Endothelial cell of umbilical vein (primary cell): ENCODE data around the gene C3orf33. TPM values are rescaled to one million over a fixed set of nuclear protein-coding genes. Genes with fewer than 3 reads are reported as not detected.

Experiments
- BruUV-seq: library from RNA; stranded (reverse); fragments of 400-500 nt; replicated peaks from 2 replicates; lab custom pipeline; 2021; lab: Mats Ljungman, UMichigan
- CTCF ChIA-PET: fragments of 300-600, 350-600 bp; sonication (Branson Sonifier 250); formaldehyde crosslinking; loops from one replicate; lab custom pipeline; 2021; ENCODE audit warnings: antibody characterized with exemption, inconsistent platforms; lab: Charles Lee
- POLR2A ChIA-PET: fragments of 300-600, 350-600 bp; sonication (Branson Sonifier 250); formaldehyde crosslinking; loops from one replicate; lab custom pipeline; 2021; ENCODE audit warnings: antibody characterized with exemption, inconsistent platforms; lab: Charles Lee
- DNase-seq: peaks from one replicate; pipeline ENCODE4 v3.0.0-alpha.2; 2011; ENCODE audit warnings: low read depth, low spot score
- FAIRE-seq: peaks from 2 replicates; lab custom pipeline; 2011; peaks lifted over from hg19 to GRCh38; lab: Jason Lieb, UNC
- H2AFZ ChIP-seq: 2 replicates; pipeline ENCODE4 v1.6.0; 2012; ENCODE audit warnings: low read depth, low read length, control low read depth, inconsistent platforms
- H3K27ac ChIP-seq: 2 replicates; pipeline ENCODE4 v1.5.1; 2011; ENCODE audit warnings: low read depth, mild to moderate bottlenecking, control low read depth, low read length, moderate library complexity; ENCODE audit not compliant: insufficient read depth
- H3K27me3 ChIP-seq, 2 experiments: 2 replicates each; pipeline versions ENCODE4 v1.6.0 to v1.6.1; 2011; ENCODE audit warnings: low read length in 2 of 2, mixed read lengths in 1 of 2; ENCODE audit not compliant: control insufficient read depth in 2 of 2, insufficient read depth in 2 of 2
- H3K36me3 ChIP-seq, 2 experiments: 2 replicates in 1 of 2; 3 replicates in 1 of 2; pipeline ENCODE4 v1.5.1; 2011; ENCODE audit warnings: low read length in 2 of 2, mild to moderate bottlenecking in 1 of 2, moderate library complexity in 1 of 2; ENCODE audit not compliant: control insufficient read depth in 2 of 2, insufficient read depth in 2 of 2; ENCODE audit errors: extremely low read depth in 1 of 2
- H3K4me1 ChIP-seq: 3 replicates; pipeline ENCODE4 v1.5.1; 2011; ENCODE audit warnings: mild to moderate bottlenecking, low read length; ENCODE audit not compliant: control insufficient read depth, insufficient read depth; ENCODE audit errors: extremely low read depth
- H3K4me2 ChIP-seq: 2 replicates; pipeline ENCODE4 v1.6.1; 2011; ENCODE audit warnings: low read length, control low read depth, mixed read lengths; ENCODE audit not compliant: insufficient read depth
- H3K4me3 ChIP-seq, 3 experiments: fragments of 200-600 bp in 1 of 3; sonication (generic), shearing (Covaris generic) in 1 of 3; replicated peaks in 1 of 3; 2 replicates each; pipeline ENCODE4 v1.5.1; 2011 to 2016; ENCODE audit warnings: control low read depth in 3 of 3, low read length in 3 of 3, mild to moderate bottlenecking in 2 of 3, inconsistent platforms in 1 of 3, low read depth in 1 of 3, moderate library complexity in 1 of 3; ENCODE audit not compliant: insufficient read depth in 1 of 3
- H3K79me2 ChIP-seq: 2 replicates; pipeline ENCODE4 v1.6.0; 2012; ENCODE audit warnings: low read length, inconsistent platforms; ENCODE audit not compliant: control insufficient read depth, insufficient read depth
- H3K9ac ChIP-seq: replicated peaks from 2 replicates; pipeline ENCODE3; 2011; ENCODE audit warnings: low read length, control low read depth; ENCODE audit not compliant: insufficient read depth; ENCODE audit errors: extremely low read depth
- H3K9me1 ChIP-seq: replicated peaks from 3 replicates; pipeline ENCODE4 v1.6.0; 2011; ENCODE audit warnings: mild to moderate bottlenecking, low read length; ENCODE audit not compliant: control insufficient read depth, insufficient read depth; ENCODE audit errors: extremely low read depth
- H3K9me3 ChIP-seq: replicated peaks from 2 replicates; pipeline ENCODE4 v1.5.1; 2012; ENCODE audit warnings: low read length, inconsistent platforms; ENCODE audit not compliant: control insufficient read depth, insufficient read depth
- H4K20me1 ChIP-seq: replicated peaks from 2 replicates; pipeline ENCODE3; 2011; ENCODE audit warnings: mild to moderate bottlenecking, low read length; ENCODE audit not compliant: control insufficient read depth, insufficient read depth; ENCODE audit errors: extremely low read depth
- EZH2 ChIP-seq: IDR thresholded peaks from 2 replicates; pipeline ENCODE4 v1.6.1; 2012; ENCODE audit warnings: borderline replicate concordance, low read depth, mild to moderate bottlenecking, moderate library complexity, low read length, inconsistent platforms; ENCODE audit not compliant: severe bottlenecking
- FOS ChIP-seq: IDR thresholded peaks from 2 replicates; pipeline ENCODE4 v1.6.1; 2011; ENCODE audit warnings: mild to moderate bottlenecking, low read length, moderate library complexity, borderline replicate concordance; ENCODE audit not compliant: insufficient read depth
- GATA2 ChIP-seq: IDR thresholded peaks from 2 replicates; pipeline ENCODE4 v1.7.0; 2011; ENCODE audit warnings: low read depth, mild to moderate bottlenecking, moderate library complexity, mixed read lengths, low read length; ENCODE audit not compliant: insufficient read length, insufficient read depth
- JUN ChIP-seq: IDR thresholded peaks from 2 replicates; pipeline ENCODE4 v1.6.1; 2011; ENCODE audit warnings: borderline replicate concordance, low read depth; ENCODE audit not compliant: insufficient read length, insufficient read depth
- MYC ChIP-seq: IDR thresholded peaks from one replicate; pipeline ENCODE4 v1.6.1; 2011; ENCODE audit warnings: mild to moderate bottlenecking, low read depth, low read length
- POLR2A ChIP-seq: IDR thresholded peaks from 2 replicates; pipeline ENCODE4 v1.6.1; 2012; ENCODE audit warnings: low read depth, mild to moderate bottlenecking, control low read depth, low read length
- POLR2AphosphoS5 ChIP-seq: IDR thresholded peaks from 2 replicates; pipeline ENCODE4 v1.6.1; 2012; ENCODE audit warnings: low read depth, mild to moderate bottlenecking, control low read depth, low read length, moderate library complexity; ENCODE audit not compliant: insufficient read depth
- dilution Hi-C: fragments of 300-500 bp; cut with MboI; formaldehyde crosslinking; loops from one replicate; pipeline ENCODE4 v1.15.0; 2019; ENCODE audit warnings: low sequenced_read_pairs; ENCODE audit not compliant: extremely low pct_ligation_motif_present
- intact Hi-C: fragments of 100-400 bp; cut with micrococcal nuclease; formaldehyde crosslinking; loops from one replicate; pipeline ENCODE4 v1.10.0; 2022
- polyA plus RNA-seq, 4 experiments: library from polyadenylated mRNA; depleted of rRNA in 3 of 4; stranded (reverse) in 3 of 4; unstranded in 1 of 4; fragments of >200 nt; gene quantifications; 2 replicates each; pipeline versions ENCODE4 v1.2.1 to v1.2.3, GENCODE V29; 2011 to 2012; ENCODE audit warnings: missing spikeins in 1 of 4
- total RNA-seq: library from RNA; stranded (reverse); gene quantifications from 2 replicates; pipeline ENCODE4 v1.2.3, GENCODE V29; 2021
- TF ChIP-seq, protein P1 (sequence below): IDR thresholded peaks from 2 replicates; pipeline ENCODE4 v1.6.1; 2011; ENCODE audit not compliant: insufficient read depth, insufficient read length
- TF ChIP-seq, protein P2 (sequence below), 2 donors: IDR thresholded peaks; 1 replicate in 1 of 2; 2 replicates in 1 of 2; pipeline ENCODE4 v1.5.1; 2011; ENCODE audit warnings: low read length in 2 of 2, mild to moderate bottlenecking in 2 of 2, moderate library complexity in 2 of 2, control low read depth in 1 of 2, inconsistent platforms in 1 of 2, low read depth in 1 of 2; ENCODE audit not compliant: insufficient read depth in 1 of 2; ENCODE audit errors: extremely low read depth in 1 of 2

Gene C3orf33
- total and polyA plus RNA-seq, 2 donors (not counting 3 experiments of a cell fraction or from before 2014, with no cell fraction given): 1.7 to 2.3 TPM

- no peaks in the 10 kb centered on the region for H3K79me2 ChIP-seq
- FAIRE-seq (no peak), DNase-seq (no peak)
- peaks cover 7% of the 10 kb centered on the region for H3K4me1 ChIP-seq
- H3K9ac ChIP-seq: no peak overlapping the region
- BruUV-seq: no TSS peak
- H4K20me1 ChIP-seq: no peaks in the 10 kb centered on the region
- no peak overlapping the region for H2AFZ ChIP-seq
- dilution Hi-C loops: no loop called here
- peaks cover 23 to 34% of the 10 kb centered on the region in 2 experiments for H3K27me3 ChIP-seq
- ChIA-PET POLR2A (no interaction called here), CTCF (interaction anchor here (1.6 kb wide), 1 partner anchor 65 kb away, joined by 6 read pairs; the partner anchor contains the start of gene C3orf33)
- no peak overlapping the region for H3K4me3 ChIP-seq
- no peaks in the 10 kb centered on the region for H3K36me3 ChIP-seq
- TF ChIP-seq POLR2A (no peak), FOS (no peak), MYC (no peak), JUN (no peak), POLR2AphosphoS5 (no peak), GATA2 (no peak), EZH2 (no peak)
- TF ChIP-seq, protein P1, sequence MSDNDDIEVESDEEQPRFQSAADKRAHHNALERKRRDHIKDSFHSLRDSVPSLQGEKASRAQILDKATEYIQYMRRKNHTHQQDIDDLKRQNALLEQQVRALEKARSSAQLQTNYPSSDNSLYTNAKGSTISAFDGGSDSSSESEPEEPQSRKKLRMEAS: no peak
- TF ChIP-seq, protein P2, sequence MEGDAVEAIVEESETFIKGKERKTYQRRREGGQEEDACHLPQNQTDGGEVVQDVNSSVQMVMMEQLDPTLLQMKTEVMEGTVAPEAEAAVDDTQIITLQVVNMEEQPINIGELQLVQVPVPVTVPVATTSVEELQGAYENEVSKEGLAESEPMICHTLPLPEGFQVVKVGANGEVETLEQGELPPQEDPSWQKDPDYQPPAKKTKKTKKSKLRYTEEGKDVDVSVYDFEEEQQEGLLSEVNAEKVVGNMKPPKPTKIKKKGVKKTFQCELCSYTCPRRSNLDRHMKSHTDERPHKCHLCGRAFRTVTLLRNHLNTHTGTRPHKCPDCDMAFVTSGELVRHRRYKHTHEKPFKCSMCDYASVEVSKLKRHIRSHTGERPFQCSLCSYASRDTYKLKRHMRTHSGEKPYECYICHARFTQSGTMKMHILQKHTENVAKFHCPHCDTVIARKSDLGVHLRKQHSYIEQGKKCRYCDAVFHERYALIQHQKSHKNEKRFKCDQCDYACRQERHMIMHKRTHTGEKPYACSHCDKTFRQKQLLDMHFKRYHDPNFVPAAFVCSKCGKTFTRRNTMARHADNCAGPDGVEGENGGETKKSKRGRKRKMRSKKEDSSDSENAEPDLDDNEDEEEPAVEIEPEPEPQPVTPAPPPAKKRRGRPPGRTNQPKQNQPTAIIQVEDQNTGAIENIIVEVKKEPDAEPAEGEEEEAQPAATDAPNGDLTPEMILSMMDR (IDR thresholded peaks at IDR 0.05; ENCODE audit: extremely low read depth in 1 of 2, insufficient read depth in 1 of 2, low read depth in 1 of 2, low read length in 2 of 2): no peak
- H3K27ac ChIP-seq: no peak overlapping the region
- no peaks in the 10 kb centered on the region for H3K9me1 ChIP-seq
- intact Hi-C loops: no loop called here
- H3K4me2 ChIP-seq: no peak overlapping the region
- H3K9me3 ChIP-seq: no peaks in the 10 kb centered on the region
Observed at GRCh38 chr3:155741101-155741500, 65.0 kb downstream of the C3orf33 start.
